ENCODE data around the gene GPATCH3. TPM values are rescaled to one million over a fixed set of nuclear protein-coding genes. Genes with fewer than 3 reads are reported as not detected.
A peak's percentile ranks its signal among the peaks of the same experiment; 100 is the strongest.

The GPATCH3 gene
- total and polyA plus RNA-seq, 2 of the 8 experiments (the other 6 are each of a cell fraction or from before 2014, with no cell fraction given) = 7.9 to 17.4 TPM

DNA sequence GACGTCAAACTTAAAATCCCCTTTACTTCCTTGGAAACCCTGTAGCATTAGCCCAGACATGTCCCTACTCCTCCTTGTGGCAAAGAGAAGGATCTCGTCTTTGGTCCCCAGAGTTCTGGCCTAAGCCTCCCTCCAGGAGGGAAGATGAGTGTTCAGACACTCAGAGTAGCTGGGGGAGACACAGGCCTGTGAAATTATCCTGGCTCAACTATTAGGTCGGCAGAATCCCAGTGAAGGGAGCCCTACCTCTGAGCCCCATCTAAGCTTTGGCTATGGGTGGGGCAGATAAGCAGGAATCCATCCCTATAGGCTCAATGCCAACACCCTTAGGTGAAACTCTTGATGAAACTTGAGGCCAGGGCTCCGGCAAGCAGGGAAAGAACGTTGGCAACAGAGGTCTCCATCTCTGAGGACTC, 39.0 kb downstream of the GPATCH3 start:
- Histone ChIP-seq H3K4me3 (ENCODE audit: extremely low read depth in 1 of 4, insufficient read depth in 2 of 4, low read depth in 3 of 4, low read length in 4 of 4) (no peak overlapping the region), H2BK5ac (ENCODE audit: low read depth, low read length) (no peak overlapping the region), H4K5ac (ENCODE audit: insufficient read length, low read depth, low read length) (no peak overlapping the region), H3K79me1 (ENCODE audit: low read depth, low read length) (no peaks in the 10 kb centered on the region), H3K79me2 (ENCODE audit: control insufficient read depth in 1 of 2, insufficient read depth in 2 of 2, low read length in 2 of 2) (no peaks in the 10 kb centered on the region), H4K8ac (ENCODE audit: extremely low read depth, insufficient read depth, low read length) (no peak overlapping the region), H2AK5ac (ENCODE audit: low read depth, low read length) (no peak overlapping the region), H3K36me3 (ENCODE audit: control insufficient read depth in 2 of 4, insufficient read depth in 4 of 4, low read length in 3 of 4) (no peaks in the 10 kb centered on the region), H3K4me1 (replicated peaks in 1 of 4; ENCODE audit: control insufficient read depth in 3 of 4, insufficient read depth in 4 of 4, low read length in 3 of 4) (peaks cover 0 to 27% (median 22%) of the 10 kb centered on the region in 4 experiments; a peak in 6 of 7 replicates), H3K23me2 (ENCODE audit: low read depth, low read length) (peaks cover 9% of the 10 kb centered on the region), H3K18ac (ENCODE audit: extremely low read depth, low read length) (no peak overlapping the region), H3K4me2 (ENCODE audit: insufficient read depth in 1 of 2, low read depth in 2 of 2, low read length in 2 of 2) (no peak overlapping the region), H3K9ac (replicated peaks in 1 of 4; ENCODE audit: extremely low read depth in 1 of 4, low read depth in 3 of 4, low read length in 3 of 4) (no peak overlapping the region), H2BK20ac (ENCODE audit: low read length) (no peak overlapping the region), H3K27me3 (replicated peaks in 1 of 4; ENCODE audit: control insufficient read depth in 3 of 4, extremely low read depth in 1 of 4, insufficient read depth in 3 of 4, low read length in 3 of 4) (peaks cover 4 to 13% (median 12%) of the 10 kb centered on the region in 4 experiments; a peak in 5 of 7 replicates), H2AFZ (ENCODE audit: low read length) (no peak overlapping the region), H3K9me3 (ENCODE audit: insufficient read depth in 2 of 2, low read depth in 1 of 2, low read length in 1 of 2) (no peaks in the 10 kb centered on the region), H3K4ac (replicated peaks; ENCODE audit: insufficient read length, low read depth, low read length) (no peak overlapping the region), H2BK12ac (ENCODE audit: low read depth, low read length) (no peak overlapping the region), H3K14ac (ENCODE audit: insufficient read length) (no peak overlapping the region), H4K20me1 (replicated peaks in 1 of 2; ENCODE audit: control insufficient read depth in 1 of 2, insufficient read depth in 2 of 2, low read length in 2 of 2) (peaks cover 0 to under 1% of the 10 kb centered on the region in 2 experiments), H3K23ac (ENCODE audit: insufficient read length) (no peak overlapping the region), H3K27ac (ENCODE audit: low read depth, low read length) (no peak overlapping the region), H2BK15ac (ENCODE audit: low read length) (no peak overlapping the region), H4K91ac (replicated peaks; ENCODE audit: insufficient read length, low read length) (no peak overlapping the region), H2BK120ac (replicated peaks; ENCODE audit: low read depth, low read length) (no peak overlapping the region), H3K56ac (replicated peaks; ENCODE audit: insufficient read length, low read depth, low read length) (no peak overlapping the region)
- DNase-seq (ENCODE audit: low read depth in 1 of 2, low spot score in 2 of 2) = no peak
- ChIA-PET POLR2A (ENCODE audit: partially characterized antibody) (interaction anchor here (0.8 to 1.3 kb wide), 2 partner anchors 29 to 49 kb away, joined by 3 to 6 read pairs; partner anchors contain the start of gene GPN2), CTCF (ENCODE audit: partially characterized antibody) (interaction anchor here (0.9 to 22.8 kb wide), 13 partner anchors 11 to 565 kb away, joined by 3 to 547 read pairs (median 8); partner anchors contain the start of genes GPATCH3, GPN2 and PIGV)
- FAIRE-seq = no peak
- 83% methylated on average over 5 of the region's 5 CpGs; no CpG with 5 or more reads in 1 of the 2 experiments for WGBS, 2 experiments (ENCODE audit: extremely low coverage in 1 of 2, insufficient coverage in 1 of 2, insufficient read length in 1 of 2, insufficient replicate concordance in 2 of 2, low coverage in 1 of 2, low lambda C conversion rate in 2 of 2, missing lambda C conversion rate in 1 of 2)
- TF ChIP-seq, protein P1, sequence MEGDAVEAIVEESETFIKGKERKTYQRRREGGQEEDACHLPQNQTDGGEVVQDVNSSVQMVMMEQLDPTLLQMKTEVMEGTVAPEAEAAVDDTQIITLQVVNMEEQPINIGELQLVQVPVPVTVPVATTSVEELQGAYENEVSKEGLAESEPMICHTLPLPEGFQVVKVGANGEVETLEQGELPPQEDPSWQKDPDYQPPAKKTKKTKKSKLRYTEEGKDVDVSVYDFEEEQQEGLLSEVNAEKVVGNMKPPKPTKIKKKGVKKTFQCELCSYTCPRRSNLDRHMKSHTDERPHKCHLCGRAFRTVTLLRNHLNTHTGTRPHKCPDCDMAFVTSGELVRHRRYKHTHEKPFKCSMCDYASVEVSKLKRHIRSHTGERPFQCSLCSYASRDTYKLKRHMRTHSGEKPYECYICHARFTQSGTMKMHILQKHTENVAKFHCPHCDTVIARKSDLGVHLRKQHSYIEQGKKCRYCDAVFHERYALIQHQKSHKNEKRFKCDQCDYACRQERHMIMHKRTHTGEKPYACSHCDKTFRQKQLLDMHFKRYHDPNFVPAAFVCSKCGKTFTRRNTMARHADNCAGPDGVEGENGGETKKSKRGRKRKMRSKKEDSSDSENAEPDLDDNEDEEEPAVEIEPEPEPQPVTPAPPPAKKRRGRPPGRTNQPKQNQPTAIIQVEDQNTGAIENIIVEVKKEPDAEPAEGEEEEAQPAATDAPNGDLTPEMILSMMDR (IDR thresholded peaks at IDR 0.05; ENCODE audit: control extremely low read depth in 1 of 3, insufficient read depth in 1 of 3, low read depth in 1 of 3, low read length in 3 of 3) = peak; percentile 1 to 56 (median 41); a peak in 3 of 4 replicates
- TF ChIP-seq POU5F1 (IDR thresholded peaks at IDR 0.05; ENCODE audit: low read depth, low read length) (no peak), SIN3A (conservative IDR thresholded peaks at IDR 0.05 in 1 of 2, IDR thresholded peaks at IDR 0.05 in 1 of 2; ENCODE audit: low read depth in 1 of 2, low read length in 2 of 2) (no peak), GTF2F1 (IDR thresholded peaks at IDR 0.05; ENCODE audit: borderline replicate concordance, low read depth, low read length) (no peak), RAD21 (IDR thresholded peaks at IDR 0.05 in 1 of 2, conservative IDR thresholded peaks at IDR 0.05 in 1 of 2; ENCODE audit: low read depth in 2 of 2, low read length in 2 of 2) (peak; percentile 24 to 38; a peak in 2 of 4 replicates)

All from H1 (cell line).